GM06990 (cell line): ENCODE results near the gene CCDC102A.

Experiments used
- DNase-seq: peaks from one replicate; pipeline ENCODE4 v3.0.0-alpha.2; 2011; ENCODE audit not compliant: insufficient read length; ENCODE audit errors: extremely low read depth
- H3K27me3 ChIP-seq: replicated peaks from 2 replicates; pipeline ENCODE4 v1.6.0; 2011; ENCODE audit warnings: low read length; ENCODE audit not compliant: control insufficient read depth, insufficient read depth
- H3K36me3 ChIP-seq: 2 replicates; pipeline ENCODE4 v1.5.1; 2011; ENCODE audit warnings: low read length; ENCODE audit not compliant: control insufficient read depth, insufficient read depth
- H3K4me3 ChIP-seq: replicated peaks from 2 replicates; pipeline ENCODE4 v1.5.1; 2011; ENCODE audit warnings: low read depth, mild to moderate bottlenecking, control low read depth, low read length
- TF ChIP-seq, protein P1 (sequence below): IDR thresholded peaks from 2 replicates; pipeline ENCODE4 v1.5.1; 2011; ENCODE audit warnings: low read length, control low read depth, mild to moderate bottlenecking, inconsistent platforms; ENCODE audit not compliant: insufficient read depth, poor library complexity, severe bottlenecking

The CCDC102A gene

DNA sequence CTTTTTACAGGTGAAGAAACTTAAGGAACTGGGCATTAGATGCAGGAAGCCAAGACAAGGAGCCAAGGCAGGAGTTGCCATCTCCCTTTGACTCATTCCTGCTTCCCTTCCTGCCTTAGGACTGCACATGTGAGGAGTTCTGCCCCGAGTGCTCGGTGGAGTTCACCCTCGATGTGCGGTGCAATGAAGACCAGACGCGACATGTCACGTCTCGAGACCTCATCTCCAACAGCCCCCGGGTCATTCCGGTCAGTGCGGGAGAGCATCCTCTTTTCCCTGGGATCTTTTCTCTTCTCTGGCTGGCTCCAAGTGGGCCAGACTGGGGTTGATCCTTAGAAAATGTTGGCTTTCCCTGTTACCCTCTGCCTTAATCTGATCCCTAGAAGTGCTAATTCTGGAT lies 67.3 kb downstream of the CCDC102A start:
- no peaks in the 10 kb centered on the region for H3K27me3 ChIP-seq
- H3K4me3 ChIP-seq = no peak overlapping the region
- H3K36me3 ChIP-seq = peaks cover 41% of the 10 kb centered on the region
- TF ChIP-seq, protein P1, sequence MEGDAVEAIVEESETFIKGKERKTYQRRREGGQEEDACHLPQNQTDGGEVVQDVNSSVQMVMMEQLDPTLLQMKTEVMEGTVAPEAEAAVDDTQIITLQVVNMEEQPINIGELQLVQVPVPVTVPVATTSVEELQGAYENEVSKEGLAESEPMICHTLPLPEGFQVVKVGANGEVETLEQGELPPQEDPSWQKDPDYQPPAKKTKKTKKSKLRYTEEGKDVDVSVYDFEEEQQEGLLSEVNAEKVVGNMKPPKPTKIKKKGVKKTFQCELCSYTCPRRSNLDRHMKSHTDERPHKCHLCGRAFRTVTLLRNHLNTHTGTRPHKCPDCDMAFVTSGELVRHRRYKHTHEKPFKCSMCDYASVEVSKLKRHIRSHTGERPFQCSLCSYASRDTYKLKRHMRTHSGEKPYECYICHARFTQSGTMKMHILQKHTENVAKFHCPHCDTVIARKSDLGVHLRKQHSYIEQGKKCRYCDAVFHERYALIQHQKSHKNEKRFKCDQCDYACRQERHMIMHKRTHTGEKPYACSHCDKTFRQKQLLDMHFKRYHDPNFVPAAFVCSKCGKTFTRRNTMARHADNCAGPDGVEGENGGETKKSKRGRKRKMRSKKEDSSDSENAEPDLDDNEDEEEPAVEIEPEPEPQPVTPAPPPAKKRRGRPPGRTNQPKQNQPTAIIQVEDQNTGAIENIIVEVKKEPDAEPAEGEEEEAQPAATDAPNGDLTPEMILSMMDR = no peak
- no peak for DNase-seq

- H3K36me3 ChIP-seq = peaks cover 40% of the 10 kb centered on the region
- DNase-seq = no peak
Observed at GRCh38 chr16:57468346-57468745, 68.0 kb downstream of the CCDC102A start.

DNA sequence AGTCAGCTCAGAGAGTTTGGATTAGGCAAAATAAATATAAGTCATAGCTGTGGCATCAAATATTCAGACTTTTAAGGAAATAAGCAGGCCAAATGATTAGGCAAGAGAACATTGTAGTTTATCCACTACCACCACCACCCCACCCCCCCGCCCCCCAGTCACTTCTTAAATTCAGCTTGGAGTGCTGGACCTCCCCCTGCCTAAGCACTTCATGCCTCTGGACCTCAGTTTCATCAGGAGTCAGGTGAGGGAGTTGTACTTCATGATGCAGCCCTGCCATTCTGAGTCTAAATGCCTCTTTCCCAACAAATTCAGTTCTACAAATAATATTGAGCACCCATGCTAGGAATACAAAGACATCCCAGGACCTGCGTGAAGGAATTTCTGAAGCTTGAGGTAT lies 71.8 kb downstream of the CCDC102A start:
- TF ChIP-seq, protein P1 = no peak
- Histone ChIP-seq H3K36me3 (peaks cover 25% of the 10 kb centered on the region), H3K27me3 (no peaks in the 10 kb centered on the region), H3K4me3 (no peak overlapping the region)
- DNase-seq = no peak

More at GRCh38 chr16:57468346-57468745, 68.0 kb downstream of the CCDC102A start:
- TF ChIP-seq, protein P1 = no peak
- Histone ChIP-seq H3K27me3 (no peaks in the 10 kb centered on the region), H3K4me3 (no peak overlapping the region)

DNA sequence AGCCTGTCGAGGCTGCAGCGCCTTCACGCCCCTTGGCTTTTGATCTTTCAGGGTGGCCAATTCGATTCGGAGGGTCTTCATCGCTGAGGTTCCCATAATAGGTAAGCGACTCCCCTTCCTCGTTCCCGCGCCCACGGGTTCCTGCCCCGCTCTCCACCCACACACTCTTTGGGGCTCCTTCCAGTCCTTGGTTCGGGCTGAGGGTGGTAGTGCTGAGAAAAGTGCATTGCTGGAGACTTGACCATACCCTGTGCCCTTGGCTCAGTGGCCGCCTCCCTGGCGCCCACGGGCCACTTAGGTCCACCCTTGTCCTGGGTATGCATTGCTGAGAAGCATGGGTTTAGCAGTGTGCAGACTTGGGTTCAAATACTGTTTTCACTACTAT lies 73.4 kb downstream of the CCDC102A start:
- H3K36me3 ChIP-seq = peaks cover 21% of the 10 kb centered on the region
- H3K4me3 ChIP-seq = peak overlapping the region; percentile 98
- no peak for DNase-seq

GRCh38 chr16:57462209-57462977 lies 74.0 kb downstream of the CCDC102A start, which contains the start of gene POLR2C:
Gene POLR2C, plus strand, starts transcription at chr16:57462679. Its CDS starts 46 bp downstream, at chr16:57462725.
- TF ChIP-seq, protein P1 = peak; percentile 98
- H3K36me3 ChIP-seq = peaks cover 24% of the 10 kb centered on the region

More for the DNA sequence above, 73.4 kb downstream of the CCDC102A start:
- TF ChIP-seq, protein P1 = no peak
- no peaks in the 10 kb centered on the region for H3K27me3 ChIP-seq

More at GRCh38 chr16:57462209-57462977, 74.0 kb downstream of the CCDC102A start, which contains the start of gene POLR2C:
- H3K27me3 ChIP-seq = no peaks in the 10 kb centered on the region
- peak within 1 kb of the TSS; percentile 98 for H3K4me3 ChIP-seq
- DNase-seq = peak; percentile 91
